GM21381 (cell line): ENCODE results near the gene SDR39U1.

Source experiments
- ATAC-seq: cut with Tn5 transposase; IDR thresholded peaks from one replicate; pipeline ENCODE4 v1.9.1; 2021; ENCODE audit warnings: mild to moderate bottlenecking, moderate library complexity; ENCODE audit not compliant: unreplicated experiment

Gene SDR39U1

GRCh38 chr14:24443053-24443665 lies 583 bp upstream of the SDR39U1 start:
- no peak for ATAC-seq

DNA sequence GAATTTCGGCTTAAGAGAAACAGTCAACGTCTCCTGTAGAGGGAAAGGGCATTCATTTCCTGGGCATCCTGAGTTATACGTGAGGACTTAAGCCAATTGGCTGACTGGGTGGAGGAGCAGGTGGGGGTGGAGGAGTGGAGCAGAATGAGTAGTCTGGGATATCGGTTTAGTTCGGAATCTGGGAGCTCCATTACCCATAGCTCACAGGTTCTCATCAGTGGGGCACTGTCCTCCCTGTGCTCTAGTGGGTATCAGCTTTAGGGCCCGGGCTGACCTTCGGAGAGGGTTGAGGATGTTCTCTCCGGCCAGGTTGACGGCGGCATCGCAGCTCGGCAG lies 704 bp downstream of the SDR39U1 start:
- no peak for ATAC-seq

DNA sequence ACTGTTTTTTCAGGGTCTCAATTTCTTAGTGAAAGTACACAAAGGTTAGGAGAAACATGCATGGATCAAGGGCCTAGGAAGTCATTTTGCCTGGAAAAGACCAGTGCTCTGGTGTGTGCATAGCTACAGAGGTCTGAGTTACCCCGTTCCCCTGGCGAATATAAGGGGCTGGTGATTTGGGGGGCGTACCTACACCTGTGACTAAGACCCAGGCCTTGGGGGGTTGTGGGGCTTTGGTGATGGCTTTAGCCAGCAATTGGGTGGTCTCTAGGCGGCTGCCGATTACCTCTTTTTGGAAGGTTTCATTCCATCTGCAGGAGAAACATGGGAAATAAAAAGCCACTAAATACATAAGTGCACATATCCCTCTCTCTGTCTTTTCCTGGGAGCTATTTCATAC lies 1.1 kb downstream of the SDR39U1 start:
- no peak for ATAC-seq

DNA sequence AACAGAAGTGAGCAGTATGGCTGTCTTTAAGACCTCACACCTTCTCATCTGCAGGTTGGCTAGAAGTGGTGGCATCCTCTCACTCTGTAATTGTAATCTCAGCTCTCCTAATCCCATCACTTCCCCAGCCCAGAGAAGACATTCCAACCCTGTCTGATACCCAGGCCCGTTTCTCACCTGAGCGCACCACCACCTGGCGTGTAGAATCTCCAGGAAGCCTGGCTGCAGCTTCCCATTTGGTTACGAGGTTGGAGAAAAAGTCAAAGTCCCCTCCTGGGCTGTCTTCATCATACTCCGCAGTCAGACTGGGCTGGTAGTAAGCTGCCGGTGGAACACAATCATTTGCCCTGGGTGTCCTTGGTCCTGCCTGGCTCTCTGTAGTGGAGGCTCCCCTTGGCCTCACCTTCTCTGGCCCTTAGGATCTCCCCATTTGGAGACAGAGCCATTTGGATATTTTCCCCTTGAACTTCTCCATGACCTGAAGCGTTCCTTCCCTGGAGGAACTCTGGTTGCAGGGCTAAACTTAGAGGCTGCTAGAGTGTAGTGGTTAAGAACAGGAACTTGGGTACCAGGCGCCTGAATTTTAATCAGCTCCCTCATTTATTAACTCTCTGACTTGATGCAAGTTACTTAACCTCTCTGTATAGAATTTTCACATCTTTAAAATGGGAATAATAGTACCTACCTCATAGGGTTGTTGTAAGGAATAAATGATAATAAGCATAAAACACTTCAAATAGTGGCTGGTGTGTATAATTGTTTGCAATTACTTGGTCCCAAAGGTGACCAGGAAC lies 1.8 kb downstream of the SDR39U1 start:
- ATAC-seq: no peak

GRCh38 chr14:24439830-24440605 lies 2.6 kb downstream of the SDR39U1 start:
- ATAC-seq: no peak

GRCh38 chr14:24439257-24439656 lies 3.3 kb downstream of the SDR39U1 start:
- ATAC-seq: no peak

DNA sequence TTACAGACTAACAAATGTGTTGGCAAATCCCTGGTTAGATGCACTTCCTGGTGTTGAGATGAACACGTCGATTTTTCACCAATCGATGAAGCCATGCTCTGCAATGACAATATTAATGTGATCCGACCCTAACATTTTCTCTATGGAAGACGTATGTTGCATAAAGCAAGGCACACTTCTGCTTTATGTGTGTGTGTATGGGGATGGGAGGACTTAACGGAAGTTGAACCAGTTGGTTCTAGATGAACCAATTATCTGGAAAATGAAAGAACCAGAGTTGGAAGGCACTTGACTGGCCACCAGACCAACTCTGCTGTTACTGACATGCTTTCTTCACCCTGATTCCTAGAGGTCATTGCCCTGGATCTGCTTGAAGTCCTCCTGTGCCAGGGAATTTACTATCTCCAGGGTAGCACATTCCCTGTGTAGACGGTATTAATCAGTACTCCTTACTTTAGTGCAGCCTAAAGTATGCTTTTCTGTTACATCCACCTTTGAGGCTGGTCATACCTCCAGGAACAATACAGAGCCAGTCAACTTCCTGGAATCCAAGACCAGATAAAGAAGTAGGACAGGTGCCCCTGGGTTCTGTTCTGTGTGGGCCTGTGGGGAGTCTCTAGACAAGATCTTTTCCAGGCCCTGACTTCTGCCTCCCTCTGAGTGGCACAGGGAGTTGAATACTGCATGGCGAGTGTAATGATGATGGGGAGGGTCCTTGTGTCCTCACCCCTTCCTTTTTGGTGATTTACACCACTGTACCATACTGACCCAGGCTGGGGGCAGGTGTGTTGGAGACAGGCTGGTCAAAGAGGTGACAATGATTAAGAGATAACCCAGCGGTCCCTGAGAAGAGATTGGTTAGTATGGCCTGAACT lies 4.1 kb downstream of the SDR39U1 start:
- ATAC-seq: no peak

GRCh38 chr14:24437736-24438067 lies 4.9 kb downstream of the SDR39U1 start:
- ATAC-seq: no peak

GRCh38 chr14:24437020-24437735 lies 5.4 kb downstream of the SDR39U1 start:
- no peak for ATAC-seq

DNA sequence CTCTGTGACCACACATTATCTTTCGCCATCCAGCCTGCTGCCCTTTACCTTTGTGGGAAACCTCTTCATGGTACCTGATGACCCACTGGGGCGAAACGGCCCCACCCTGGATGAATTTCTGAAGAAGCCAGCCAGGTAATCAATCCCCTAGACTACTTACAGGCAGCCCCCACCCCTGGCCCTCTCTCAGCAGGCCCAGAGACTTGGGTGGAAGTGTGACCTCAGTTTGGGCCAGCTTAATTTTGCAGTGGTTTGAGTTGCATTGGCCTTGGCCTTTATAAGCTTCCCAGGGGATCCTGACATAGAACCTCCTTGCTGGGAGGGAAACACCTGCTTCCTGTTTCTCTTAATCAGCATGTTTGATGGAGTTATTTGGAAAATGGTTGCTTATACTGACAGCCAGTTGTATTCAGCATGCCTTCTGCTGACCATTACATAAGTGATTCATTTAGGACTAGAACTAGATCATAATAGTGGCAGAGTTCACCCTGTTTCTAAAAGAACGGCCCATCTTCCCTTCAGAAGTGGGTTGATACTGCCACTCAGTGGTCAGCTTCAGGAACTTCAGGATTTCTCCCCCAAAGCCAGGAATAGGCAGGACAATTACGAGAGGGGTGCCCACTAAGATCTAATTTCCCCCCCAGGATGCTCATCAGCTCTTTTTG lies 6.1 kb downstream of the SDR39U1 start:
- ATAC-seq: no peak

DNA sequence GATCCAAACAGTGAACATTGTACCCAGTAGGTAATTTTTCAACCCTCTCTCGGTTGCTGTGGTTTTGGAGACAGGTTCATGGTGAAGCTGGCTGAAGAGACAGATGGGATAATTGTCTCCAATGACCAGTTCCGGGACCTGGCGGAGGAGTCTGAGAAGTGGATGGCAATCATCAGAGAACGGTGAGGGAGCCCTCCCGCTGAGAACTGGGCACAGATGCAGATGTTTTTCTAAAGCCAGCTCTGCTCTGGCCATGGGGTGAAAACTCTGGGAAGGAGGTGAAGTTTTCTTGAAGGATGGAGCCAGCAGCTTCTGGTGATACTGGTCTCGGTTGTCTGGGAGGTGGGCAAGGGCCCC lies 6.6 kb downstream of the SDR39U1 start:
- ATAC-seq: no peak

GRCh38 chr14:24435192-24435810 lies 7.3 kb downstream of the SDR39U1 start:
- ATAC-seq: no peak

DNA sequence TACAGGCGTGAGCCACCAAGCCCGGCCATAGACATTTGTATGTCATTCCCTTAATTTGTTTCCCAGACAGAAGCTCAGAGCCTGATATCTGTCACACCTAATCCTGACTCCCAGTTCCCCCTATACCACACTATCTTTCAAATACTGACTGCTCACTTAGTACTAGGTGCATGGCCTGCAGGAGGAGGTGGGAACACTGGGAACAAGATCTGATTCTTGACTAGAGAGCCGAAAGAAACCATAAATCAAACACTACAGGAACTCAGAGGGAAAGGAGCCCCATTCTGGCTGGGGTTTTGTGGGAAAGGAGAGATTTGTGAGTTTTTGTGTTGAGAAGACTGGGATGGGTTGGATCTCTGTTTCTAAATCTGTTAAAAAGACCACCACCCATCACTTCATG lies 7.9 kb downstream of the SDR39U1 start:
- no peak for ATAC-seq

- ATAC-seq: no peak
These were observed 8.5 kb downstream of the SDR39U1 start for GRCh38 chr14:24434036-24434435.

DNA sequence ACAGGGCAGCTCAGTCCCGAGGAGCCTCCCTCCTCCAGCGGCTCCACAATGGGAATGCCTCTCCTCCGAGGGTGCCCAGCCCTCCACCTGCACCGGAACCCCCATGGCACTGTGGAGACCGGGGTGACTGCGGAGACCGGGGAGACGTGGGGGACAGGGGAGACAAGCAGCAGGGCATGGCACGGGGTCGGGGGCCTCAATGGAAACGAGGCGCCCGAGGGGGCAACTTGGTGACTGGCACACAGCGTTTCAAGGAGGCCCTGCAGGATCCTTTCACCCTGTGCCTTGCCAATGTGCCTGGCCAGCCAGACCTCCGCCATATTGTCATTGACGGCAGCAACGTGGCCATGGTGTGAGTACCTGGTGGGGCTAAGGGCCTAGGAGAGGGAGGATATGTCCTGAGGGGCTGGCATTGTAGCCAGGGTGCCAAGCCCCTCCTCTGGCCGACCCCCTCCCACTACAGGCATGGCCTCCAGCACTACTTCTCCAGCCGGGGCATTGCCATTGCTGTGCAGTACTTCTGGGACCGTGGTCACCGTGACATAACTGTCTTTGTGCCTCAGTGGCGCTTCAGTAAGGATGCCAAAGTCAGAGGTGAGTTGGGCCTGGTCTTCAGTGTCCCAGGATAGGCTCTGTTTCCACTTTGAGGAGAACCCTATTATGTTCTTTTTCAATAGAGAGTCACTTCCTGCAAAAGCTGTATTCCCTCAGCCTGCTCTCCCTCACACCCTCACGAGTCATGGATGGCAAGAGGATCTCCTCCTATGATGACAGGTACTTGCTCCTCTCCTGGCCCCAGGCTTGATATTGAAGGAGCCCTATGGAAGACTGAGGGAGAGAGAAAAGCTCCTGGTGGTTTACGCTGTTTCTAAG lies 10.1 kb downstream of the SDR39U1 start:
- no peak for ATAC-seq

DNA sequence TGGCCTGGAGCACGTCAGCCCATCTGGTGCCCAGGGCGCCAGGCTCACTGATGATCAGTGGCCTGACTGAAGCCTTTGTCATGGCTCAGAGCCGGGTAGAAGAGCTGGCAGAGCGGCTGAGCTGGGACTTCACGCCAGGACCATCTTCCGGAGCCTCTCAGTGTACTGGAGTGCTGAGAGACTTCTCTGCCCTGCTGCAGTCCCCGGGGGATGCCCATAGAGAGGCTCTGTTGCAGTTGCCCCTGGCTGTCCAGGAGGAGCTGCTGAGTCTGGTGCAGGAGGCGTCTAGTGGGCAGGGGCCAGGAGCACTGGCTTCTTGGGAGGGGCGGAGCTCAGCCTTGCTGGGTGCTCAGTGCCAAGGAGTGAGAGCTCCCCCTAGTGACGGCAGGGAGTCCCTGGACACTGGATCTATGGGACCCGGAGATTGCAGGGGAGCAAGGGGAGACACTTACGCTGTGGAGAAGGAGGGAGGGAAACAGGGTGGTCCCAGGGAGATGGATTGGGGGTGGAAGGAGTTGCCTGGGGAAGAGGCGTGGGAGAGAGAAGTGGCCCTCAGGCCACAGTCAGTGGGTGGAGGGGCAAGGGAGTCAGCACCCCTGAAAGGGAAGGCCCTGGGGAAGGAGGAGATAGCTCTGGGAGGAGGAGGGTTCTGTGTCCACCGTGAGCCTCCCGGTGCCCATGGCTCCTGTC lies 10.9 kb downstream of the SDR39U1 start:
- peak; percentile 45 for ATAC-seq

GRCh38 chr14:24430682-24431568 lies 11.7 kb downstream of the SDR39U1 start:
- ATAC-seq: no peak
